Gastrocnemius medialis (tissue), 4 donors: ENCODE data around the gene PLAAT1. TPM values are rescaled to one million over a fixed set of nuclear protein-coding genes. Genes with fewer than 3 reads are reported as not detected.

Source experiments
- ATAC-seq, 2 donors: fragments of 150-250 bp; one replicate each; pipeline ENCODE4 v1.9.1; 2016
- DNase-seq, 2 donors: peaks; one replicate each; pipeline ENCODE4 v3.0.0-alpha.2; 2019
- H3K27ac ChIP-seq, 4 donors: fragments of 200-600 bp; sonication (generic); 1 replicate in 1 of 4; 2 replicates in 3 of 4; pipeline ENCODE4 v1.5.1; 2016 to 2018; ENCODE audit warnings: mild to moderate bottlenecking in 2 of 4, moderate library complexity in 1 of 4
- H3K27me3 ChIP-seq, 3 donors: fragments of 200-600 bp; sonication (generic) in 2 of 3; 1 replicate in 1 of 3; 2 replicates in 2 of 3; pipeline versions ENCODE4 v1.5.1 to v1.6.0; 2016 to 2019; ENCODE audit warnings: mild to moderate bottlenecking in 1 of 3, moderate library complexity in 1 of 3
- H3K36me3 ChIP-seq, 2 donors: fragments of 200-600 bp; sonication (generic) in 1 of 2; one replicate each; pipeline ENCODE4 v1.5.1; 2017 to 2018
- H3K4me1 ChIP-seq, 2 donors: fragments of 200-600 bp; sonication (generic) in 1 of 2; one replicate each; pipeline ENCODE4 v1.5.1; 2016 to 2017; ENCODE audit warnings: mild to moderate bottlenecking in 2 of 2
- H3K4me3 ChIP-seq, 4 donors: fragments of 200-600 bp; sonication (generic) in 3 of 4; 1 replicate in 1 of 4; 2 replicates in 3 of 4; pipeline ENCODE4 v1.5.1; 2016 to 2019; ENCODE audit warnings: mild to moderate bottlenecking in 2 of 4
- H3K9me3 ChIP-seq, 3 donors: fragments of 200-600 bp; sonication (generic) in 2 of 3; 1 replicate in 1 of 3; 2 replicates in 2 of 3; pipeline ENCODE4 v1.5.1; 2016 to 2019
- CTCF ChIP-seq, 5 experiments: fragments of 450-650 bp in 3 of 5; fragments of 200-600 bp in 2 of 5; sonication (generic) in 2 of 5; IDR thresholded peaks in 4 of 5; conservative IDR thresholded peaks in 1 of 5; 1 replicate in 4 of 5; 2 replicates in 1 of 5; pipeline ENCODE4 v1.5.1; 2016 to 2019; ENCODE audit warnings: antibody characterized with exemption in 5 of 5, mild to moderate bottlenecking in 3 of 5, moderate library complexity in 3 of 5
- POLR2A ChIP-seq, 2 donors: fragments of 450-650 bp; IDR thresholded peaks; one replicate each; pipeline ENCODE4 v1.6.1; 2017; ENCODE audit warnings: antibody characterized with exemption in 2 of 2, mild to moderate bottlenecking in 2 of 2, moderate library complexity in 2 of 2
- in situ Hi-C, 4 donors: fragments of 200-750 bp; cut with MboI; loops; one replicate each; pipeline versions ENCODE4 v1.15.0 to v1.8.0; 2017; ENCODE audit warnings: low sequenced_read_pairs in 4 of 4
- intact Hi-C: fragments of 100-400 bp; cut with DNase I; formaldehyde crosslinking; loops from one replicate; pipeline ENCODE4 v1.15.1; 2023; ENCODE audit warnings: low total_unique reads
- total RNA-seq, 4 donors: library from RNA; depleted of rRNA; stranded (reverse); fragments of >200 nt; gene quantifications; one replicate each; pipeline versions ENCODE4 v1.1.0 to v1.2.3, GENCODE V29; 2016

Gene PLAAT1
- total RNA-seq, 4 donors from 2014 or later: 6.8 to 25.0 (median 18.8) TPM

DNA sequence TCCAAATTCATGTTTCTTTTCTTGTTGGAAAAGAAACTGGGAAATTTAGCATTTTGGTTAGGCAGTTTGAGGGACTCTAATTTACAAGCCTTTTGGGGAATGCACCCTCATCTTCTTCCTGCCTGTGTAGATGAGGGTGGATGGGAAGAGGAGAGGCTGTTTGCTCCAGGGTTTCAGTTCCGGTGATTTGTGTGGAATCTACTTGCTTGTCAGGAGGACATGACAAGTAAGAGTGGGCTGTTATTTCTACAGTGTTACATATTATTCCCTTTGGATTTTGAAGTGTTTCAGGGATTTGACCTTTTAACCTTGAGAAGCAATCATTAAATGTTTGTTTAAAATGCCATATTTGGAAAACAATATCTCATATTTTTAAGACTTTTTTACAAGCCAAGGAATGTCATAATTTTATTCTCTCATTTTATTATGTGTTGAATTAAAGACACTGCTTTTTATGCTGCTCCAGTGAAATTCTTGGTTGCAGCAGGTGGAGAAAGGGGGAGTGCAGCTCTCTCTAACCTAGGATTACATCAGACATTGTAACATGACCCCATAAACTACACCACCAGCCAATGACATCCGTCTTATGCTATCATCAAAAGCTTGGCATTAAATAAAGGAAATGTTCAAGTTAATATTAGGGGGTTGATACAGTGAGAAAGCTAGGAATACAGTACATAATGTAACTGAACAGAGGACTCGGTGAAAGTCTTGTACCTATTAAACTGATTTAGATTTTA, 30.2 kb downstream of the PLAAT1 start:
- intact Hi-C loops: no loop called here
- no peaks in the 10 kb centered on the region for H3K9me3 ChIP-seq
- in situ Hi-C loops: no loop called here
- H3K27me3 ChIP-seq: no peaks in the 10 kb centered on the region
- ATAC-seq (no peak), DNase-seq (no peak)
- H3K4me3 ChIP-seq: no peak overlapping the region
- peaks cover 9 to 12% of the 10 kb centered on the region in 2 donors for H3K4me1 ChIP-seq
- H3K36me3 ChIP-seq: no peaks in the 10 kb centered on the region
- TF ChIP-seq POLR2A (IDR thresholded peaks at IDR 0.05) (no peak), CTCF (IDR thresholded peaks at IDR 0.05 in 4 of 5, conservative IDR thresholded peaks at IDR 0.05 in 1 of 5) (no peak)
- H3K27ac ChIP-seq: no peak overlapping the region

DNA sequence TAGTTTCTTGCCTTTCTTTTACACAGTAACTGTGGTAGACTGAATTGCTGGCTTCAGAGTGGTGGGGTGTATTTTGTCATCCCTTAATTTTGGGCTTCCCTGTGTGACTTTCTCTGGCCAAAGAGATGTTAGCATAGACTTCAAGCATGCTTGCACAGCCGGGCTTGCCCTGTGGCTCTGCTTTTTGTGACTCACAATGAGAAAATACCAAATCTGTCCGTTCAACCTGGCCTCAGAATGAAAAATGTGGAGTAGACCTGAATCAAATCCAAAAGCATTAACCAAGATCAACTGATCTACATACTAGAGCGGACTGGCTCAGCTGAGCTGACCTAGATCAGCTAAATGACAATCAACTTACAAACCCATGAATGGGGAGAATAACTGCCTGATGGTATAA, 51.4 kb downstream of the PLAAT1 start:
- ATAC-seq (no peak), DNase-seq (no peak)
- intact Hi-C loops: no loop called here
- no peak overlapping the region for H3K27ac ChIP-seq
- no peak for TF ChIP-seq CTCF (IDR thresholded peaks at IDR 0.05 in 4 of 5, conservative IDR thresholded peaks at IDR 0.05 in 1 of 5)
- no peak for TF ChIP-seq POLR2A (IDR thresholded peaks at IDR 0.05)
- no peaks in the 10 kb centered on the region for H3K27me3 ChIP-seq
- no peaks in the 10 kb centered on the region for H3K36me3 ChIP-seq
- no peaks in the 10 kb centered on the region for H3K9me3 ChIP-seq
- in situ Hi-C loops: no loop called here
- no peaks in the 10 kb centered on the region for H3K4me1 ChIP-seq
- H3K4me3 ChIP-seq: no peak overlapping the region

DNA sequence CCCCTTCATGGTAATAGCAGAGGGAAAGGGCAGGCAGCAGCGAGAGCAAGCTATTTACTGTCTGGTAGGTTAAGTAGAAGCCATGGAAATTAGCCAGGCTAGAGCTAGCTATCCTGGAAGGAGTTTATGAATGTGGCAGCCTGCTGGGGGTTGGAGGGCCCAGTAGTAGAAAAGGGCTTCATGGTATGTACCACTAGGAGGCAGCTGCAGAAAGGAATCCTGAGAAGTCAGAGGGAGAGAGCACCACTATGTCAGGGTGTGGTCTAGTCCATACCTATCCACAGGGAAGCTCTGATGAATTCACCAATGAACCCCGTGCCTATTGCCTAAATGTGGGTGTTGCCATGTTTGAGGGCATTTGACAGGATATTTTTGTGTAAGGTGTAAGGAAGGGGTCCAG, 55.0 kb downstream of the PLAAT1 start:
- no peak for ATAC-seq

GRCh38 chr3:193297421-193297820, 56.4 kb downstream of the PLAAT1 start:
- H3K4me1 ChIP-seq: peaks cover 0 to 4% of the 10 kb centered on the region in 2 donors
- intact Hi-C loops: no loop called here
- H3K36me3 ChIP-seq: no peaks in the 10 kb centered on the region
- in situ Hi-C loops: no loop called here
- DNase-seq (no peak), ATAC-seq (no peak)
- TF ChIP-seq CTCF (IDR thresholded peaks at IDR 0.05 in 4 of 5, conservative IDR thresholded peaks at IDR 0.05 in 1 of 5): no peak
- no peak for TF ChIP-seq POLR2A (IDR thresholded peaks at IDR 0.05)
- H3K9me3 ChIP-seq: no peaks in the 10 kb centered on the region
- H3K27me3 ChIP-seq: no peaks in the 10 kb centered on the region
- no peak overlapping the region for H3K27ac ChIP-seq
- H3K4me3 ChIP-seq: no peak overlapping the region

More for the DNA sequence above, 55.0 kb downstream of the PLAAT1 start:
- Histone ChIP-seq H3K36me3 (no peaks in the 10 kb centered on the region), H3K4me3 (no peak overlapping the region), H3K27ac (no peak overlapping the region), H3K9me3 (no peaks in the 10 kb centered on the region), H3K4me1 (peaks cover 0 to 4% of the 10 kb centered on the region in 2 donors), H3K27me3 (no peaks in the 10 kb centered on the region)
- TF ChIP-seq POLR2A (IDR thresholded peaks at IDR 0.05) (no peak), CTCF (IDR thresholded peaks at IDR 0.05 in 4 of 5, conservative IDR thresholded peaks at IDR 0.05 in 1 of 5) (no peak)
- intact Hi-C loops (no loop called here), in situ Hi-C loops (no loop called here)
- DNase-seq: no peak

DNA sequence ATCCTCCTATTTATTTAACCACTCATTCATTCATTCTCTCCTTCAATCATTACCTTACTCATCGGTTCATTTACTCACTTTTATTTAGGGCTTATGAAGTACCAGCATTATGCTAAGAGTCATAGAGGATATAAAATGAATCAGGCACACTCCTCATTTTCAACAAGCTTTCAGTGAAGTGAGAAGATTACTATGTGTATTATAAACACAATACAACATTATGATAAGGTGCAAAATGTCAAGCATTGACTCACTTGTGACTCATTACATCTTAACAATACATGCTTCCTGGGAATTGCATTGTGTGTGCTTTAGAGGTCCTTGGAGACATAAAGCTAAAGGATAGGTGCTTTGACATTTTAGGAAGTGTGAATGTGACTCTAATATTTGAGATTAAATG, 60.4 kb downstream of the PLAAT1 start:
- ATAC-seq: no peak
- TF ChIP-seq POLR2A (IDR thresholded peaks at IDR 0.05): no peak
- TF ChIP-seq CTCF (IDR thresholded peaks at IDR 0.05 in 4 of 5, conservative IDR thresholded peaks at IDR 0.05 in 1 of 5): no peak
- DNase-seq: no peak
- no peaks in the 10 kb centered on the region for H3K9me3 ChIP-seq
- no peaks in the 10 kb centered on the region for H3K36me3 ChIP-seq
- intact Hi-C loops: no loop called here
- no peak overlapping the region for H3K27ac ChIP-seq
- in situ Hi-C loops: no loop called here
- peaks cover 0 to 4% of the 10 kb centered on the region in 2 donors for H3K4me1 ChIP-seq
- no peak overlapping the region for H3K4me3 ChIP-seq
- H3K27me3 ChIP-seq: no peaks in the 10 kb centered on the region
